Heart left ventricle (tissue), 13 donors: Measurements from ENCODE around the gene C2CD2.

Source experiments
- POLR2A ChIP-seq, 2 donors: fragments of 450-650 bp; IDR thresholded peaks; one replicate each; pipeline ENCODE4 v1.6.1; 2017; ENCODE audit warnings: antibody characterized with exemption in 2 of 2, mild to moderate bottlenecking in 2 of 2, moderate library complexity in 2 of 2
- TF ChIP-seq, protein P1 (sequence below), 12 donors: fragments of 200-600 bp; sonication (generic) in 4 of 12; IDR thresholded peaks; one replicate each; pipeline versions ENCODE4 v1.5.0 to v1.8.0; 2018 to 2022; ENCODE audit warnings: antibody characterized with exemption in 12 of 12, mild to moderate bottlenecking in 5 of 12
- donor health status: ischemic (EF 13 %, LVEDD 7.1; RV severe dilation, severe dysfunction).
- donor health status: DM: no; HTN: yes; CAD: no.
- donor health status: DM: no; HTN: no; CAD: no.
- donor health status: ischemic (EF 25% LVEDD 6.9; RV normal size, moderate dysfunction).
- donor health status: ischemic (EF 25% LVEDD 5.7; RV mildly dilated, moderate dysfunction).
- donor health status: ischemic (EF 35%, LVEDD 5.7; RV mildly dilated, moderate dysfunction).
- donor health status: nonischemic (EF 11% LVEDD 7.7; RV severe dilation, severe dysfunction).
- donor health status: DM: yes; HTN: yes; CAD: no.
- donor health status: PGD.
- donor health status: ischemic (EF 29% LVEDD 5.4; RV normal size, mild dysfunction).
- donor health status: nonischemic (EF 23%, LVEDD 6.1; RV moderate dilation, normal function).

DNA sequence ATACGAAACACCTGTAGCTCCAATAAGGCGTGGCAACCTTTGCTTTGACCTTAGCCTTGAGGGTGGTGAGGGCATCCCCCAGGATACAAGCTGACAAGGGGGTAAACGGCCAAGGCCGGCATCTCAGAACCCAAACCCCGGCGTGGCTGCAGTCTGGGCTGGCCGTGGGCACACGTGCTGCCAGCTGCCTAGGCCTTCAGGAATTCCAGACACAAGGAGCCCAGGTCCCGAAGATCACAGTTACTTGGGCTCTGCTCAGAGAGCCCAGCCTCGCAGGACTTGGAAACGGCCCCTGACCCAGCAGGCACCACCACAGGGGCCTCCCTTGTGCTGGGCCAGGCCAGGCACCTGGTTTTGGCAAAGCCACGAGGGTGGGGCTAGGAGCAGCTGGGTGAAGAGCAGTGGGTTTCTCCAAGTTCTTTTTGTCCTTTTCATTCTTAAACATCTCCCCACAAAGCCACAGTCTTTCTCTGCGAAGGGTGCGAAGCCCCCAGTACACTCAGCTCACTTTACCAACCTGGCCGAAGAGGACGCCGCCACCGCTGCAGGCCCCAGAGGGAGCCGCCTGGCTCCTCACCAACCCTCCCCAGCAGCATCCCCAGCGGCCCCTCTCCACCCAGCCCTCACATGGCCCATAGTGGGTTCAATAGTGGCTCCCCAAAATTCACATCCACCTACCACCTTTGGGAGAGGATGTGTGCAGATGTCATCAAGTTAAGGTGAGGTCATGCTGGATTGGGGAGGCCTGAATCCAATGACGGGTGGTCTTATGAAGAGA, 101.5 kb downstream of the C2CD2 start:
- TF ChIP-seq, protein P1, sequence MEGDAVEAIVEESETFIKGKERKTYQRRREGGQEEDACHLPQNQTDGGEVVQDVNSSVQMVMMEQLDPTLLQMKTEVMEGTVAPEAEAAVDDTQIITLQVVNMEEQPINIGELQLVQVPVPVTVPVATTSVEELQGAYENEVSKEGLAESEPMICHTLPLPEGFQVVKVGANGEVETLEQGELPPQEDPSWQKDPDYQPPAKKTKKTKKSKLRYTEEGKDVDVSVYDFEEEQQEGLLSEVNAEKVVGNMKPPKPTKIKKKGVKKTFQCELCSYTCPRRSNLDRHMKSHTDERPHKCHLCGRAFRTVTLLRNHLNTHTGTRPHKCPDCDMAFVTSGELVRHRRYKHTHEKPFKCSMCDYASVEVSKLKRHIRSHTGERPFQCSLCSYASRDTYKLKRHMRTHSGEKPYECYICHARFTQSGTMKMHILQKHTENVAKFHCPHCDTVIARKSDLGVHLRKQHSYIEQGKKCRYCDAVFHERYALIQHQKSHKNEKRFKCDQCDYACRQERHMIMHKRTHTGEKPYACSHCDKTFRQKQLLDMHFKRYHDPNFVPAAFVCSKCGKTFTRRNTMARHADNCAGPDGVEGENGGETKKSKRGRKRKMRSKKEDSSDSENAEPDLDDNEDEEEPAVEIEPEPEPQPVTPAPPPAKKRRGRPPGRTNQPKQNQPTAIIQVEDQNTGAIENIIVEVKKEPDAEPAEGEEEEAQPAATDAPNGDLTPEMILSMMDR (IDR thresholded peaks at IDR 0.05), result no peak
- no peak for TF ChIP-seq POLR2A (IDR thresholded peaks at IDR 0.05)
